Measurements from ENCODE around the gene INPPL1.

INPPL1 gene

DNA sequence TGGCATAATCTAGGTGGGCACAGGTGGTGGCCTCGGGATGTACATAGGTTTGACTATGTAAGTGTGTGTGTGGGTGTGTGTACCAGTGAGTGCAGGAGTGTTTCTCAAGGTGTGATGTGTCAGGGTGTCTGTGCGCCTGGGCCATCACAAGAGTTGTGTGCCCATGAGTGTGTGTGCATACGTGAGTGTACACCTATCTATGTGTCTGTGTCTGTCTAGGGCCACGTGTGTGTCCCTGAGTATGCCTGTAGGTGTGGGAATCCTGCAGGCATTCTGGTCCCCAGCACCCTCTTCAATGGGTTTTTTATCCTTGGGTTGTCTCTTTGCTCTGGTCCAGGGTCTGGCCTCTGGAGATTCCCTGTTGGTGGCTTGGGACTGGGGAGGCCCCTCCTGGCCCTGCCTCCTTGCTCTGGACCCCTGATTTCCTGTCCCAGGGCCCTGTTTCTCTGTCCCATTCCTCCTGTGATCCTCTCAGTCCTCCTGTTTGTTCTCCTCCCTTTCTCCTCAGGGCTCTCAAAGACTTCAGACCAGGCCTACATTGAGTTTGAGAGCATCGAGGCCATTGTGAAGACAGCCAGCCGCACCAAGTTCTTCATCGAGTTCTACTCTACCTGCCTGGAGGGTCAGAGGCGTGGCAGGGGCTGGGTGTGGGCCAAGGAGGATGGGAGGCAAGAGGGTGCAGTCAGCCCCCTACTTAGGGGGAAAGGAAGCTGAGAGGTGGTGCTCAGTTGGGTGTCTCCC, 9.4 kb downstream of the INPPL1 start:
- DNase-seq (ENCODE audit: low read depth), result no peak
- TF ChIP-seq, protein P1, sequence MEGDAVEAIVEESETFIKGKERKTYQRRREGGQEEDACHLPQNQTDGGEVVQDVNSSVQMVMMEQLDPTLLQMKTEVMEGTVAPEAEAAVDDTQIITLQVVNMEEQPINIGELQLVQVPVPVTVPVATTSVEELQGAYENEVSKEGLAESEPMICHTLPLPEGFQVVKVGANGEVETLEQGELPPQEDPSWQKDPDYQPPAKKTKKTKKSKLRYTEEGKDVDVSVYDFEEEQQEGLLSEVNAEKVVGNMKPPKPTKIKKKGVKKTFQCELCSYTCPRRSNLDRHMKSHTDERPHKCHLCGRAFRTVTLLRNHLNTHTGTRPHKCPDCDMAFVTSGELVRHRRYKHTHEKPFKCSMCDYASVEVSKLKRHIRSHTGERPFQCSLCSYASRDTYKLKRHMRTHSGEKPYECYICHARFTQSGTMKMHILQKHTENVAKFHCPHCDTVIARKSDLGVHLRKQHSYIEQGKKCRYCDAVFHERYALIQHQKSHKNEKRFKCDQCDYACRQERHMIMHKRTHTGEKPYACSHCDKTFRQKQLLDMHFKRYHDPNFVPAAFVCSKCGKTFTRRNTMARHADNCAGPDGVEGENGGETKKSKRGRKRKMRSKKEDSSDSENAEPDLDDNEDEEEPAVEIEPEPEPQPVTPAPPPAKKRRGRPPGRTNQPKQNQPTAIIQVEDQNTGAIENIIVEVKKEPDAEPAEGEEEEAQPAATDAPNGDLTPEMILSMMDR (conservative IDR thresholded peaks at IDR 0.05; ENCODE audit: low read depth, low read length), result no peak
- no peak overlapping the region for H3K4me3 ChIP-seq (ENCODE audit: low read depth, low read length)

DNA sequence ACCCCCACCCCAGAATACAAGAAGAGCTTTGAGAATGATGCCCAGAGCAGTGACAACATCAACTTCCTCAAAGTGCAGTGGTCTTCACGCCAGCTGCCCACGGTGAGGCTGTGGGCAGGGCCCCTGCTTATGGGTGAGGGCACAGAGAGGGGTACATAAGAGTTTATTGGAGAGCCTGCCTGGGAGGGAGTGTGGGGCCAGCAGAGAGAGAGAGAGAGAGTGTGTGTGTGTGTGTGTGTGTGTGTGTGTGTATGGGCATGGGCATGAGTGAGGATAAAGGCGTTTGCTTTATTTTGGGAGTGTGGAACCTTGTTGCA, 9.9 kb downstream of the INPPL1 start:
- DNase-seq (ENCODE audit: low read depth), result no peak
- no peak overlapping the region for H3K4me3 ChIP-seq (ENCODE audit: low read depth, low read length)
- TF ChIP-seq, protein P1 (conservative IDR thresholded peaks at IDR 0.05; ENCODE audit: low read depth, low read length), result no peak

DNA sequence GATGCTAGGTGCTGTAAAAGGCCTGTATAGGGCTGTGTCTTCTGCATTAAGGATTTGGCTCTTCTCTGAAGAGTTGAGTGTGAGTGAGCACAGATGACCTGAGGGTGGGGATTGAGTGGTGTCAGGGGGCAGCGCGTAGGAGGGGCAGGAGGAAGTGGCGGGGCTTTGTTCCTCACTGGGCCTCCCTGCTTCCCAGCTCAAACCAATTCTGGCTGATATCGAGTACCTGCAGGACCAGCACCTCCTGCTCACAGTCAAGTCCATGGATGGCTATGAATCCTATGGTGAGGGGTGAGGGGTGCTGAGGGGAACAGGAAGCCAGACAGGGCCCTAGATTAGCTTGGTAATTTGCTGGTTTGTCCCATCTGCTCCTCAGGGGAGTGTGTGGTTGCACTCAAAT, 10.4 kb downstream of the INPPL1 start:
- DNase-seq (ENCODE audit: low read depth), result no peak
- no peak overlapping the region for H3K4me3 ChIP-seq (ENCODE audit: low read depth, low read length)
- TF ChIP-seq, protein P1 (conservative IDR thresholded peaks at IDR 0.05; ENCODE audit: low read depth, low read length), result no peak

DNA sequence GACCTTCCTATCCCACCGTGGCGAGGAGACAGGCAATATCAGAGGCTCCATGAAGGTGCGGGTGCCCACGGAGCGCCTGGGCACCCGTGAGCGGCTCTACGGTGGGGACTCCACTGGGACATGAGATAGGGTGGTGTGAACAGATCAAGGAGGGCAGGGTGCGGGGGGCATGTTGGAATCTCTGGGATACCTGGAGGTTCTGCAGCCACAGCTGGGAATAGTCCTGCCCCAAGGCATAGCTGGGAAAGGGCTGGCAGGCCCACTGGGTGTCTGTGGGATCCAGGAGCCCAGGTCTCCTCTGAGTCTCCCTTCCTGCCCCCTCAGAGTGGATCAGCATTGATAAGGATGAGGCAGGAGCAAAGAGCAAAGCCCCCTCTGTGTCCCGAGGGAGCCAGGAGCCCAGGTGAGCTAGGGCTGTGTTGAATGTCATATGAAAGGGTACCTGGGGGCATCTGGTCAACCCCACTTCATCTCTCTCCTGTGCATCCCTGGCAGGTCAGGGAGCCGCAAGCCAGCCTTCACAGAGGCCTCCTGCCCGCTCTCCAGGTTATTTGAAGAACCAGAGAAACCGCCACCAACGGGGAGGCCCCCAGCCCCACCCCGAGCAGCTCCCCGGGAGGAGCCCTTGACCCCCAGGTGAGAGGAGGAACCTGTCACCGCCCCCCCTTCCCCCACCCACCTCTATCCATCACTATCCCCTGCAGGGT, 10.9 kb downstream of the INPPL1 start:
- no peak for DNase-seq (ENCODE audit: low read depth)
- no peak overlapping the region for H3K4me3 ChIP-seq (ENCODE audit: low read depth, low read length)
- TF ChIP-seq, protein P1 (conservative IDR thresholded peaks at IDR 0.05; ENCODE audit: low read depth, low read length), result no peak

DNA sequence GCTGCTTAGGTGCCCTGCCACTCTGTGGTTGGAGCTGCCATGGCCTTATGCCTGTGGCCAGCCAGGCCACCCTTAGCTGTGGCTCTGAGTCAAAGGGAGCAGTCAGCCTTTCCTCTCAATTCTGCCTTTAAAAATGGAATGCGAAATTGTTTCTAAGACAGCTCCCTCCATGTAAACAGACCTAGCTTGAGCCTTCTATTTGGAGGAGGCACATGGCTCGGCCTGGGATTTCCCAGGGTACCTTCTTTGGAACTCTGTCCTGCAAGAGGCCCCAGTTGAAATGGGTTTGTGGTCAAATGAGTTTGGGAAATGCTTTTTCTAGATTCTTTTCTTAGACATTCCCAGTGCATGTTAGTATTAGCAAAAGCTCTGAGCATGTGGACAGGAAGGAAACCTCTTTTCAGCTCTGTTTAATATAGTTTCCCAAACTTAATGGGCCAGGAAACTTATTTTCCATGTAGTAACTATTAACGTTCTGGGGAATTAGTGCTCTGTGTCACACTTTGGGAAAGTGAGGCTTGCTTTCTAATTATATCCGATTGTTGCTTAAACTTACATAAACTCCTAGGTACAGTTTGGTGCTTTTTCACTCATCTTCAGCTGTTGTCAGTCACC, 11.6 kb downstream of the INPPL1 start:
- TF ChIP-seq, protein P1 (conservative IDR thresholded peaks at IDR 0.05; ENCODE audit: low read depth, low read length), result no peak
- DNase-seq (ENCODE audit: low read depth), result no peak
- H3K4me3 ChIP-seq (ENCODE audit: low read depth, low read length), result no peak overlapping the region

DNA sequence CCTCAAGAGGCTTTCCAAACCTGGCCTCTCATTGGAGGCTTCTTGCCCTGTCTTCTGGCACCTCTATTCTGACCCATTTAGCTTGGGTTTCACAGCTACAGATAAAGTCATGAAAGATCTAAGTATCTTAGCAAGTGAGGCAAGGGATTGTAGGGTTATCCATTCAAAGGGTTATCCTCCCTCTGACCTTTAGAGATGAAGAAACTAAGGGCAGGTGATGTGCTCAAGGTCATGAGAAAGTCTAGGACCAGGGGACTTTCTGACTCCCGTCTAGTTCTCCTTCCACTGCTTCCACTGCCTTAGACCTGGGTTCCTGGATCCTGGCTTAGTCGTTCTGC, 12.2 kb downstream of the INPPL1 start:
- no peak overlapping the region for H3K4me3 ChIP-seq (ENCODE audit: low read depth, low read length)
- TF ChIP-seq, protein P1 (conservative IDR thresholded peaks at IDR 0.05; ENCODE audit: low read depth, low read length), result no peak
- DNase-seq (ENCODE audit: low read depth), result no peak

Measured in choroid plexus epithelial cell (primary cell).